ENCODE results near the gene EXOC3L1. TPM values are rescaled to one million over a fixed set of nuclear protein-coding genes. Genes with fewer than 3 reads are reported as not detected.

The EXOC3L1 gene
- total and polyA plus RNA-seq, 2 of the 4 experiments (the other 2 are of a cell fraction), result not detected

DNA sequence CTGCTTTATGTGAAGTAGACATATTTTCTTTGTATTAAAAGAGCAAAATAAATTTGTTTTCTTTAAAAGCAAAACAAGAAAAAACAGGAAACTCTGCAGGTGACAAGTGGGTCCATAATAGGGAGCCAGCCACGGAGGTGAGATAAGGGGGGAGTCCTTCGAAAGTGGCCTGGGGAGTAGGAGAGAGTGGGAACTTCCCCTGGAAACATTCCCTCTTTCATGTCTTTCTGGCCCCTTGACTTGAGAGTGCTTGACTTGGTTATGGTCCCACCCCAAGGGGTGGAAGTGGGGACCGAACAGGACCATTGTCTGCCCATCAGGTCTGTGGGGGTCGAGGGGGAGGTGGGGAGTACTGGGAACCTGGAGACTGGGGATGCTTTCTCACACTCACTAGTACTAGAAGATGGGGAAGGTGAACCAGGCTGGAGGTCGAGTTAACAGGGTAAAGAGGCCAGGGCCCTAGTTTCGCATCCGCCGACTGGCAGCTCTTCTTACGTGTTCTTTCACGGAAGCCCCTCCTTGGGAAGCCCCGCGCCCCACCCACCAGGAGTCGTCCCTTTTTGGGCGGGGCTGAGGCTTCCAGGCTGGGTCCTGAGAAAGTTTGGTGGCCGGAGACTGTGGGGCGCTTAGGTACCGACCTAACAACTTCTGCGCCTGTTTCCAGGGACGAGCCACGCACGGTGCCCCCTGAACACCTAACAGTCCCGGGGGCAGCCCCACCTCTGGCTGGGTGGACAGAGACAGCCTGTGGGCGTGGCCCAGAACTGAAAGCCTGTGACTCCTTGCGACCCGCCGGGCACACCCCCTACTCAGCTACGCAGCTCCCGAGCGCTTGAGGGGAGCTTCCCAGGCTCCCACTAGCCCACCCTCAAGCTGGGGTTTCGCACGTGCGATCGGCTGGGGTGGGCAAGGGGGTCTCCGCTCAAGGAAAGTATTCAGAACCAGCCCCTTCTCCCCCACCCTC is 31.0 kb downstream of the EXOC3L1 start:
- 0% methylated on average over 4 of the region's 34 CpGs; no CpG with 5 or more reads in 1 of the 2 experiments for WGBS, 2 experiments (ENCODE audit: extremely low coverage in 2 of 2, insufficient read length in 1 of 2)
- Histone ChIP-seq H3K36me3 (ENCODE audit: control insufficient read depth, insufficient read depth, low read length) (peaks cover 3% of the 10 kb centered on the region; the same call in 1 of the 2 replicates), H2AFZ (replicated peaks; ENCODE audit: low read length, poor library complexity) (peak overlapping the region; percentile 99), H3K56ac (ENCODE audit: extremely low read depth, insufficient read depth, low read length) (no peak overlapping the region), H3K27me3 (ENCODE audit: control insufficient read depth, insufficient read depth, low read length) (peaks cover 7% of the 10 kb centered on the region; the same call in 1 of the 2 replicates), H2BK15ac (ENCODE audit: low read depth, low read length) (no peak overlapping the region), H2BK5ac (ENCODE audit: low read depth, low read length, poor library complexity, severe bottlenecking) (no peak overlapping the region), H3K23ac (ENCODE audit: low read depth, low read length) (peak overlapping the region; percentile 30; the same call in 1 of the 2 replicates), H2BK20ac (ENCODE audit: low read depth, low read length) (no peak overlapping the region), H4K8ac (ENCODE audit: low read depth in 2 of 2, low read length in 2 of 2) (peak overlapping the region; percentile 60 to 84; a peak in 2 of 4 replicates), H2BK120ac (ENCODE audit: low read depth, low read length) (no peak overlapping the region), H2AK9ac (replicated peaks; ENCODE audit: low read depth, low read length, poor library complexity) (peak overlapping the region; percentile 96), H3K9me1 (ENCODE audit: insufficient read depth, low read length) (peaks cover 5% of the 10 kb centered on the region; the same call in 1 of the 2 replicates), H3K4me2 (ENCODE audit: low read depth, low read length) (peak overlapping the region; percentile 87), H4K20me1 (ENCODE audit: insufficient read depth, low read length) (peaks cover 30% of the 10 kb centered on the region), H3K79me1 (ENCODE audit: low read depth in 1 of 2, low read length in 2 of 2) (peaks cover 10 to 25% of the 10 kb centered on the region in 2 experiments; a peak in 2 of 4 replicates), H3K4ac (ENCODE audit: low read depth, low read length) (peak overlapping the region; percentile 75), H3K18ac (ENCODE audit: low read depth, low read length) (no peak overlapping the region), H4K91ac (ENCODE audit: insufficient read depth, low read depth, low read length) (peak overlapping the region; percentile 11; the same call in 1 of the 2 replicates), H3K27ac (ENCODE audit: insufficient read depth, low read length) (peak overlapping the region; percentile 24; the same call in 1 of the 2 replicates), H3K9me3 (ENCODE audit: control insufficient read depth, insufficient read depth, low read length) (no peaks in the 10 kb centered on the region), H2AK5ac (ENCODE audit: low read depth, low read length) (peak overlapping the region; percentile 76; the same call in 1 of the 2 replicates), H3K9ac (ENCODE audit: low read depth, low read length) (peak overlapping the region; percentile 68), H3K4me1 (ENCODE audit: control insufficient read depth, insufficient read depth, low read length) (peaks cover 14% of the 10 kb centered on the region; the same call in 1 of the 2 replicates), H4K5ac (ENCODE audit: low read depth, low read length) (no peak overlapping the region), H3K4me3 (ENCODE audit: insufficient read depth, low read depth, low read length) (peak overlapping the region; percentile 86), H3K14ac (replicated peaks; ENCODE audit: low read depth, low read length) (peak overlapping the region; percentile 77)
- ATAC-seq (ENCODE audit: low read depth) (peak; percentile 7; the same call in 1 of the 2 replicates), DNase-seq (no peak)
- intact Hi-C loops (cut with micrococcal nuclease), result loop anchor here (1.0 to 10.0 kb wide), 2 partner anchors 26 to 264 kb away; no protein-coding TSS in a partner anchor
- dilution Hi-C loops (cut with HindIII; ENCODE audit: low sequenced_read_pairs, unreplicated experiment), result no loop called here
- BruUV-seq (replicated peaks), result no TSS peak
- CTCF ChIA-PET, result interaction anchor here (0.9 kb wide), 1 partner anchor 141 kb away, joined by 3 read pairs; no protein-coding TSS in a partner anchor
- TF ChIP-seq MAZ (IDR thresholded peaks at IDR 0.05; ENCODE audit: borderline replicate concordance, low read depth, low read length), result 0 out of 2 replicates have a peak, but pooled peaks have one; percentile 7
- TF ChIP-seq, protein P1, sequence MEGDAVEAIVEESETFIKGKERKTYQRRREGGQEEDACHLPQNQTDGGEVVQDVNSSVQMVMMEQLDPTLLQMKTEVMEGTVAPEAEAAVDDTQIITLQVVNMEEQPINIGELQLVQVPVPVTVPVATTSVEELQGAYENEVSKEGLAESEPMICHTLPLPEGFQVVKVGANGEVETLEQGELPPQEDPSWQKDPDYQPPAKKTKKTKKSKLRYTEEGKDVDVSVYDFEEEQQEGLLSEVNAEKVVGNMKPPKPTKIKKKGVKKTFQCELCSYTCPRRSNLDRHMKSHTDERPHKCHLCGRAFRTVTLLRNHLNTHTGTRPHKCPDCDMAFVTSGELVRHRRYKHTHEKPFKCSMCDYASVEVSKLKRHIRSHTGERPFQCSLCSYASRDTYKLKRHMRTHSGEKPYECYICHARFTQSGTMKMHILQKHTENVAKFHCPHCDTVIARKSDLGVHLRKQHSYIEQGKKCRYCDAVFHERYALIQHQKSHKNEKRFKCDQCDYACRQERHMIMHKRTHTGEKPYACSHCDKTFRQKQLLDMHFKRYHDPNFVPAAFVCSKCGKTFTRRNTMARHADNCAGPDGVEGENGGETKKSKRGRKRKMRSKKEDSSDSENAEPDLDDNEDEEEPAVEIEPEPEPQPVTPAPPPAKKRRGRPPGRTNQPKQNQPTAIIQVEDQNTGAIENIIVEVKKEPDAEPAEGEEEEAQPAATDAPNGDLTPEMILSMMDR (conservative IDR thresholded peaks at IDR 0.05; ENCODE audit: low read depth, low read length), result no peak
- POLR2A ChIA-PET (ENCODE audit: unreplicated experiment), result no interaction called here
- in situ Hi-C loops (cut with MboI; ENCODE audit: low sequenced_read_pairs), result loop anchor here (5.0 kb wide), 1 partner anchor 197 kb away; the partner anchor contains the start of gene CES3
